Keratinocyte (primary cell): Measurements from ENCODE around the gene ASTN2. TPM values are rescaled to one million over a fixed set of nuclear protein-coding genes. Genes with fewer than 3 reads are reported as not detected.

Source experiments
- DNase-seq: peaks from one replicate; pipeline ENCODE4 v3.0.0-alpha.2; 2011; ENCODE audit warnings: low read depth, missing footprints, low spot score
- FAIRE-seq: peaks from 2 replicates; lab custom pipeline; 2011; peaks lifted over from hg19 to GRCh38; lab: Jason Lieb, UNC
- H2AFZ ChIP-seq: 2 replicates; pipeline ENCODE4 v1.6.0; 2012; ENCODE audit warnings: low read length, control low read depth, inconsistent platforms; ENCODE audit not compliant: control insufficient read depth
- H3K27ac ChIP-seq: 2 replicates; pipeline ENCODE4 v1.5.1; 2011; ENCODE audit warnings: low read length; ENCODE audit not compliant: control insufficient read depth, insufficient read depth
- H3K27me3 ChIP-seq: 3 replicates; pipeline ENCODE4 v1.6.0; 2011; ENCODE audit warnings: low read length; ENCODE audit not compliant: control insufficient read depth, insufficient read depth; ENCODE audit errors: extremely low read depth
- H3K36me3 ChIP-seq, 2 experiments: 2 replicates in 1 of 2; 3 replicates in 1 of 2; pipeline ENCODE4 v1.5.1; 2011; ENCODE audit warnings: low read length in 2 of 2, mild to moderate bottlenecking in 1 of 2; ENCODE audit not compliant: control insufficient read depth in 2 of 2, insufficient read depth in 2 of 2; ENCODE audit errors: extremely low read depth in 1 of 2
- H3K4me1 ChIP-seq: 3 replicates; pipeline ENCODE4 v1.5.1; 2011; ENCODE audit warnings: low read length; ENCODE audit not compliant: control insufficient read depth, insufficient read depth; ENCODE audit errors: extremely low read depth
- H3K4me2 ChIP-seq: 3 replicates; pipeline ENCODE4 v1.6.0; 2011; ENCODE audit warnings: low read depth, low read length; ENCODE audit not compliant: control insufficient read depth, insufficient read depth; ENCODE audit errors: extremely low read depth
- H3K4me3 ChIP-seq, 3 experiments: fragments of 200-600 bp in 1 of 3; sonication (generic) in 1 of 3; 2 replicates in 2 of 3; 3 replicates in 1 of 3; pipeline ENCODE4 v1.5.1; 2011 to 2016; ENCODE audit warnings: low read length in 3 of 3, mild to moderate bottlenecking in 3 of 3, control low read depth in 2 of 3, inconsistent platforms in 1 of 3, low read depth in 1 of 3, mixed read lengths in 1 of 3, mixed run types in 1 of 3, moderate library complexity in 1 of 3; ENCODE audit not compliant: control insufficient read depth in 2 of 3, insufficient read depth in 2 of 3; ENCODE audit errors: extremely low read depth in 1 of 3
- H3K79me2 ChIP-seq: 2 replicates; pipeline ENCODE4 v1.6.0; 2012; ENCODE audit warnings: low read length; ENCODE audit not compliant: control insufficient read depth, insufficient read depth
- H3K9ac ChIP-seq: 3 replicates; pipeline ENCODE4 v1.6.0; 2011; ENCODE audit warnings: low read length; ENCODE audit not compliant: control insufficient read depth, insufficient read depth; ENCODE audit errors: extremely low read depth
- H3K9me1 ChIP-seq: 3 replicates; pipeline ENCODE4 v1.6.0; 2011; ENCODE audit warnings: low read length; ENCODE audit not compliant: control insufficient read depth, insufficient read depth; ENCODE audit errors: extremely low read depth
- H3K9me3 ChIP-seq: 2 replicates; pipeline ENCODE4 v1.5.1; 2012; ENCODE audit warnings: low read depth, low read length; ENCODE audit not compliant: control insufficient read depth
- H4K20me1 ChIP-seq: 3 replicates; pipeline ENCODE4 v1.6.0; 2011; ENCODE audit warnings: low read length; ENCODE audit not compliant: control insufficient read depth, insufficient read depth; ENCODE audit errors: extremely low read depth
- CTCF ChIP-seq, 3 experiments: IDR thresholded peaks in 1 of 3; conservative IDR thresholded peaks in 1 of 3; optimal IDR thresholded peaks in 1 of 3; 2 replicates in 2 of 3; 3 replicates in 1 of 3; pipeline versions ENCODE3 to v1.5.1; 2011; ENCODE audit warnings: low read length in 3 of 3, mild to moderate bottlenecking in 3 of 3, moderate library complexity in 2 of 3, control low read depth in 1 of 3, inconsistent platforms in 1 of 3; ENCODE audit not compliant: insufficient read depth in 2 of 3; ENCODE audit errors: extremely low read depth in 1 of 3
- EZH2 ChIP-seq: IDR thresholded peaks from one replicate; pipeline ENCODE4 v1.6.1; 2012; ENCODE audit warnings: inconsistent platforms, mild to moderate bottlenecking, low read length, moderate library complexity
- dilution Hi-C: fragments of 300-500 bp; cut with MboI; formaldehyde crosslinking; loops from one replicate; pipeline ENCODE4 v1.7.0; 2020; ENCODE audit warnings: low sequenced_read_pairs; ENCODE audit not compliant: extremely low pct_ligation_motif_present
- polyA plus RNA-seq, 5 experiments: library from polyadenylated mRNA; depleted of rRNA in 3 of 5; stranded (reverse) in 3 of 5; stranded (forward) in 1 of 5; unstranded in 1 of 5; fragments of >200 nt; gene quantifications; 1 replicate in 1 of 5; 2 replicates in 3 of 5; 3 replicates in 1 of 5; pipeline versions ENCODE4 v1.2.1 to v1.2.3, GENCODE V29; 2011 to 2012; ENCODE audit warnings: missing spikeins in 2 of 5, low read depth in 1 of 5, low replicate concordance in 1 of 5

ASTN2 gene
- polyA plus RNA-seq, 1 donor (not counting 4 experiments of a cell fraction or from before 2014, with no cell fraction given), result 0.31 TPM

DNA sequence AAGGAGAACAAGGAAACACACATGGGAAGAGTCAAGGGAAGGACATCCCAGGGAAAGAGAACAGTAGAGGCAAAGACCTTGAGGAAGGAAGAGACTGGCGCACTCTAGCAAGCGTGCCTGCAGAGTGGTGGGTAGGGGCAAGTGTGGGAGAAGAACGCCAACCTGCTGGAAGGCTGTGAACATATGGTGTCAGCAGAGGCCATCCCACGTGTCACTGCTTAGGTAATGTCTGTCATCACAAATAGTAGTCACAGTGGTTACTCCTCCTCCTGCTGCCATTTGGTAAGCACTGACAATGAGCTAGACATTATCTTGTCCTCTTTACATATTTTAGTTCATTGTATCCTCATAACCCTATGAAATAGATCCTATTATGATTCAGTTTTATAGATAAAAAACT lies 934.2 kb downstream of the ASTN2 start:
- dilution Hi-C loops, result no loop called here
- H3K79me2 ChIP-seq, result no peaks in the 10 kb centered on the region
- H3K9me1 ChIP-seq, result no peaks in the 10 kb centered on the region
- peaks cover 7% of the 10 kb centered on the region for H3K27me3 ChIP-seq
- H4K20me1 ChIP-seq, result no peaks in the 10 kb centered on the region
- no peaks in the 10 kb centered on the region for H3K9me3 ChIP-seq
- H2AFZ ChIP-seq, result no peak overlapping the region
- no peak for FAIRE-seq
- no peak for DNase-seq
- no peak overlapping the region for H3K4me3 ChIP-seq
- no peak overlapping the region for H3K4me2 ChIP-seq
- H3K4me1 ChIP-seq, result no peaks in the 10 kb centered on the region
- TF ChIP-seq EZH2 (no peak), CTCF (optimal IDR thresholded peaks at IDR 0.05 in 1 of 3, IDR thresholded peaks at IDR 0.05 in 1 of 3, conservative IDR thresholded peaks at IDR 0.05 in 1 of 3; ENCODE audit: extremely low read depth in 1 of 3, insufficient read depth in 2 of 3, low read length in 3 of 3) (no peak)
- H3K36me3 ChIP-seq, result no peaks in the 10 kb centered on the region
- no peak overlapping the region for H3K9ac ChIP-seq
- H3K27ac ChIP-seq, result no peak overlapping the region

DNA sequence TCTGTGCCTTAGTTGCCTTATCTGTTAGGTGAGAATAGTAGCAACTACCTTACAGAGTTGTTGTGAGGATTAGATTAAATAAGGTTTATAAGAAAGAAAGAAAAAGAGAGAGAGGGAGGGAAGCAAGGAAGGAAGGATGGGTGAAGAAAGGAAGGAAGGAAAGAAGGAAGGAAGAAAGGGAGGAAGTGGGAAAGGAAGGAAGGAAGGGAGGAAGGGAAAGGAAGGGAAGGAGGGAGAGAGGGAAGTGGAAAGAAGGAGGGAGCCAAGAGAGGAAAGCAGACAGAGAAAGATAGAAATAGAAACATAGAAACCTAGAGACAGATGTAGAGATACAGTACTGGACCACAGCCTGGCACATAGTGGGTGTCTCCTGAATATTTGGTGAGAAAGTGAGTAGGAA lies 934.9 kb downstream of the ASTN2 start:
- TF ChIP-seq EZH2 (no peak), CTCF (optimal IDR thresholded peaks at IDR 0.05 in 1 of 3, IDR thresholded peaks at IDR 0.05 in 1 of 3, conservative IDR thresholded peaks at IDR 0.05 in 1 of 3; ENCODE audit: extremely low read depth in 1 of 3, insufficient read depth in 2 of 3, low read length in 3 of 3) (no peak)
- Histone ChIP-seq H3K27me3 (peaks cover 7% of the 10 kb centered on the region), H3K4me2 (no peak overlapping the region), H3K9ac (no peak overlapping the region), H3K9me1 (no peaks in the 10 kb centered on the region), H2AFZ (no peak overlapping the region), H3K4me1 (no peaks in the 10 kb centered on the region), H3K36me3 (no peaks in the 10 kb centered on the region), H3K27ac (no peak overlapping the region), H3K79me2 (no peaks in the 10 kb centered on the region), H4K20me1 (no peaks in the 10 kb centered on the region), H3K4me3 (no peak overlapping the region), H3K9me3 (no peaks in the 10 kb centered on the region)
- dilution Hi-C loops, result no loop called here
- FAIRE-seq (no peak), DNase-seq (no peak)
